Measurements from ENCODE around the gene TMPRSS2.

GRCh38 chr21:41500363-41500762 lies 7.6 kb downstream of the TMPRSS2 start:
- TF ChIP-seq CTCF (IDR thresholded peaks at IDR 0.05; ENCODE audit: low read length): no peak
- TF ChIP-seq EZH2 (optimal IDR thresholded peaks at IDR 0.05; ENCODE audit: low read depth, low read length): no peak
- TF ChIP-seq EZH2phosphoT487 (IDR thresholded peaks at IDR 0.05; ENCODE audit: low read length): no peak

Measured in MM.1S (cell line).